Tibial nerve (tissue), 4 donors: ENCODE results near the gene PCOLCE2. TPM values are rescaled to one million over a fixed set of nuclear protein-coding genes. Genes with fewer than 3 reads are reported as not detected.

Experiments
- DNase-seq, 2 donors: peaks; one replicate each; pipeline ENCODE4 v3.0.0-alpha.2; 2019; ENCODE audit warnings: low spot score in 2 of 2
- H3K27ac ChIP-seq, 4 donors: fragments of 200-600 bp; sonication (generic) in 3 of 4; one replicate each; pipeline ENCODE4 v1.5.1; 2017 to 2019; ENCODE audit warnings: mild to moderate bottlenecking in 1 of 4
- H3K27me3 ChIP-seq, 2 donors: fragments of 200-600 bp; sonication (generic) in 1 of 2; one replicate each; pipeline versions ENCODE4 v1.5.1 to v1.6.0; 2017 to 2019
- H3K36me3 ChIP-seq, 3 donors: fragments of 200-600 bp; sonication (generic); one replicate each; pipeline ENCODE4 v1.5.1; 2018 to 2019
- H3K4me1 ChIP-seq, 4 donors: fragments of 200-600 bp; sonication (generic) in 3 of 4; one replicate each; pipeline ENCODE4 v1.5.1; 2017 to 2019
- H3K4me3 ChIP-seq, 4 donors: fragments of 200-600 bp; sonication (generic) in 3 of 4; one replicate each; pipeline ENCODE4 v1.5.1; 2017 to 2019; ENCODE audit warnings: mild to moderate bottlenecking in 1 of 4, moderate library complexity in 1 of 4
- H3K9me3 ChIP-seq, 4 donors: fragments of 200-600 bp; sonication (generic) in 3 of 4; one replicate each; pipeline ENCODE4 v1.5.1; 2017 to 2019
- CTCF ChIP-seq, 5 experiments: fragments of 200-600 bp in 3 of 5; fragments of 450-650 bp in 2 of 5; sonication (generic) in 3 of 5; IDR thresholded peaks; one replicate each; pipeline ENCODE4 v1.5.1; 2016 to 2019; ENCODE audit warnings: antibody characterized with exemption in 5 of 5, mild to moderate bottlenecking in 3 of 5, moderate library complexity in 2 of 5
- EP300 ChIP-seq, 2 donors: sonication (generic); formaldehyde crosslinking; IDR thresholded peaks; one replicate each; pipeline ENCODE4 v1.6.1; 2017; ENCODE audit warnings: antibody characterized with exemption in 2 of 2, mild to moderate bottlenecking in 1 of 2
- POLR2A ChIP-seq, 2 donors: fragments of 450-650 bp; IDR thresholded peaks; one replicate each; pipeline ENCODE4 v1.6.1; 2017; ENCODE audit warnings: antibody characterized with exemption in 2 of 2, mild to moderate bottlenecking in 2 of 2, moderate library complexity in 2 of 2
- WGBS, 2 donors: methylation state at CpG; one replicate each; pipeline ENCODE4 v1.1.5; 2018; 5-methylcytosine and 5-hydroxymethylcytosine counted together
- total RNA-seq, 4 donors: library from RNA; depleted of rRNA; stranded (reverse); fragments of >200 nt; gene quantifications; one replicate each; pipeline ENCODE4 v1.1.0, GENCODE V29; 2016

Gene PCOLCE2
- total RNA-seq, 4 donors from 2014 or later = 38.5 to 105 (median 59.1) TPM

GRCh38 chr3:142853270-142854168, 35.4 kb downstream of the PCOLCE2 start:
- no peak for DNase-seq
- Histone ChIP-seq H3K27me3 (no peaks in the 10 kb centered on the region), H3K4me1 (peaks cover 0 to 11% (median 0%) of the 10 kb centered on the region in 4 donors), H3K9me3 (no peaks in the 10 kb centered on the region), H3K27ac (no peak overlapping the region), H3K4me3 (no peak overlapping the region), H3K36me3 (no peaks in the 10 kb centered on the region)
- 32 to 41% methylated on average over 10 of the region's 10 CpGs for WGBS, 2 donors
- no peak for TF ChIP-seq POLR2A (IDR thresholded peaks at IDR 0.05)
- no peak for TF ChIP-seq EP300 (IDR thresholded peaks at IDR 0.05)
- no peak for TF ChIP-seq CTCF (IDR thresholded peaks at IDR 0.05)

GRCh38 chr3:142852009-142852408, 36.9 kb downstream of the PCOLCE2 start:
- Histone ChIP-seq H3K27ac (no peak overlapping the region), H3K4me3 (no peak overlapping the region), H3K9me3 (no peaks in the 10 kb centered on the region), H3K4me1 (peaks cover 0 to 11% (median 0%) of the 10 kb centered on the region in 4 donors), H3K27me3 (no peaks in the 10 kb centered on the region), H3K36me3 (no peaks in the 10 kb centered on the region)
- no peak for DNase-seq
- WGBS, 2 donors = 75 to 91% methylated on average over 4 of the region's 4 CpGs
- no peak for TF ChIP-seq CTCF (IDR thresholded peaks at IDR 0.05)
- TF ChIP-seq POLR2A (IDR thresholded peaks at IDR 0.05) = no peak
- no peak for TF ChIP-seq EP300 (IDR thresholded peaks at IDR 0.05)

GRCh38 chr3:142850395-142851023, 38.4 kb downstream of the PCOLCE2 start:
- 12 to 20% methylated on average over 2 of the region's 2 CpGs for WGBS, 2 donors
- TF ChIP-seq CTCF (IDR thresholded peaks at IDR 0.05) (no peak), EP300 (IDR thresholded peaks at IDR 0.05) (no peak)
- no peaks in the 10 kb centered on the region for H3K9me3 ChIP-seq

GRCh38 chr3:142849148-142849547, 39.7 kb downstream of the PCOLCE2 start:
- Histone ChIP-seq H3K27ac (no peak overlapping the region), H3K9me3 (no peaks in the 10 kb centered on the region), H3K4me1 (peaks cover 0 to 11% (median 0%) of the 10 kb centered on the region in 4 donors), H3K36me3 (no peaks in the 10 kb centered on the region), H3K27me3 (no peaks in the 10 kb centered on the region), H3K4me3 (no peak overlapping the region)
- DNase-seq = no peak
- WGBS, 2 donors = 94 to 95% methylated on average over 3 of the region's 3 CpGs
- TF ChIP-seq POLR2A (IDR thresholded peaks at IDR 0.05) (no peak), EP300 (IDR thresholded peaks at IDR 0.05) (no peak), CTCF (IDR thresholded peaks at IDR 0.05) (no peak)

More at GRCh38 chr3:142850395-142851023, 38.4 kb downstream of the PCOLCE2 start:
- H3K4me3 ChIP-seq = no peak overlapping the region
- no peaks in the 10 kb centered on the region for H3K36me3 ChIP-seq
- DNase-seq = no peak
- H3K27ac ChIP-seq = no peak overlapping the region
- H3K27me3 ChIP-seq = no peaks in the 10 kb centered on the region
- peaks cover 0 to 11% (median 0%) of the 10 kb centered on the region in 4 donors for H3K4me1 ChIP-seq
